Keratinocyte (primary cell): ENCODE measurements around the gene FRMPD2.

ENCODE experiments used
- CTCF ChIP-seq, 3 experiments: IDR thresholded peaks in 1 of 3; conservative IDR thresholded peaks in 1 of 3; optimal IDR thresholded peaks in 1 of 3; 2 replicates in 2 of 3; 3 replicates in 1 of 3; pipeline versions ENCODE3 to v1.5.1; 2011; ENCODE audit warnings: low read length in 3 of 3, mild to moderate bottlenecking in 3 of 3, moderate library complexity in 2 of 3, control low read depth in 1 of 3, inconsistent platforms in 1 of 3; ENCODE audit not compliant: insufficient read depth in 2 of 3; ENCODE audit errors: extremely low read depth in 1 of 3
- EZH2 ChIP-seq: IDR thresholded peaks from one replicate; pipeline ENCODE4 v1.6.1; 2012; ENCODE audit warnings: inconsistent platforms, mild to moderate bottlenecking, low read length, moderate library complexity

GRCh38 chr10:48284811-48285210, 10.3 kb upstream of the FRMPD2 start:
- TF ChIP-seq EZH2 (no peak), CTCF (optimal IDR thresholded peaks at IDR 0.05 in 1 of 3, IDR thresholded peaks at IDR 0.05 in 1 of 3, conservative IDR thresholded peaks at IDR 0.05 in 1 of 3; ENCODE audit: extremely low read depth in 1 of 3, insufficient read depth in 2 of 3, low read length in 3 of 3) (no peak)
